WERI-Rb-1 (cell line): Measurements from ENCODE around the gene KLHL17.

Source experiments
- DNase-seq: peaks from one replicate; pipeline ENCODE4 v3.0.0-alpha.2; 2020
- H3K27ac ChIP-seq: fragments of 250-450 bp; sonication (Bioruptor Pico); 2 replicates; pipeline ENCODE4 v1.5.1; 2020; ENCODE audit warnings: mild to moderate bottlenecking, moderate library complexity
- H3K27me3 ChIP-seq: fragments of 250-450 bp; sonication (Bioruptor Pico); 2 replicates; pipeline ENCODE4 v1.5.1; 2021; ENCODE audit warnings: mild to moderate bottlenecking, low read depth, moderate library complexity; ENCODE audit not compliant: insufficient read depth, severe bottlenecking
- H3K36me3 ChIP-seq: fragments of 250-450 bp; sonication (Bioruptor Pico); 2 replicates; pipeline ENCODE4 v1.5.1; 2020; ENCODE audit warnings: mild to moderate bottlenecking, moderate library complexity
- H3K4me3 ChIP-seq: 2 replicates; pipeline ENCODE4 v1.5.1; 2011; ENCODE audit warnings: low read depth, mild to moderate bottlenecking, control low read depth, low read length
- H3K9me3 ChIP-seq: fragments of 250-450 bp; sonication (Bioruptor Pico); 2 replicates; pipeline ENCODE4 v1.5.1; 2021; ENCODE audit warnings: mild to moderate bottlenecking, moderate library complexity; ENCODE audit not compliant: severe bottlenecking
- TF ChIP-seq, protein P1 (sequence below): IDR thresholded peaks from 2 replicates; pipeline ENCODE4 v1.5.1; 2011; ENCODE audit warnings: low read depth, mild to moderate bottlenecking, control low read depth, inconsistent platforms, low read length

KLHL17 gene

DNA sequence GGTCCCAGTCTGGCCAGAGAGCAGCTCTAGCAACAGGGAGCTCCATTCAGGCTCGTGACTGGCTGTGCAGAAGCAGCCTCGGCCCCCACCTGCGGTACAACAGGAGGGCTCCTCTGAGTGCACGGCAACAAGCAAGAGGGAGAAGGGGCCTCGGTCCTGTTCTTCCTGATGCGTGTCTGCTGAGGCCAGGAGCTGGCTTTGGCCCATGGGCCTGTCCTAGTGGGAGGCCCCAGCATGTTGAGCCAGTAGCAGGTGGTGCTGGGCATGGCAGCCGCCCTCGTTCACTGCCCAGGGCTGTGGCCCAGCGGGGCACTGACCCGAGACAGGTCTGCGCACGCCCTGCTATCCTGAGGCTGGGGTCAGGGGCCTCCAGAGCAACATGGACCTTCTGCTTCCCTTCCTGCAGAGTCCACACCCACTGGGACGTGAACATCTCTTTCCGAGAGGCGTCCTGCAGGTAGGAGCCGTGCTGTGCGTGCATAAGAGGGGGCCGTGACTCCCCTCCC, 29.7 kb upstream of the KLHL17 start:
- peaks cover 30% of the 10 kb centered on the region for H3K36me3 ChIP-seq
- H3K9me3 ChIP-seq: no peaks in the 10 kb centered on the region
- no peaks in the 10 kb centered on the region for H3K27me3 ChIP-seq
- H3K27ac ChIP-seq: no peak overlapping the region; the same call in 1 of the 2 replicates
- no peak overlapping the region for H3K4me3 ChIP-seq
- DNase-seq: no peak
- TF ChIP-seq, protein P1, sequence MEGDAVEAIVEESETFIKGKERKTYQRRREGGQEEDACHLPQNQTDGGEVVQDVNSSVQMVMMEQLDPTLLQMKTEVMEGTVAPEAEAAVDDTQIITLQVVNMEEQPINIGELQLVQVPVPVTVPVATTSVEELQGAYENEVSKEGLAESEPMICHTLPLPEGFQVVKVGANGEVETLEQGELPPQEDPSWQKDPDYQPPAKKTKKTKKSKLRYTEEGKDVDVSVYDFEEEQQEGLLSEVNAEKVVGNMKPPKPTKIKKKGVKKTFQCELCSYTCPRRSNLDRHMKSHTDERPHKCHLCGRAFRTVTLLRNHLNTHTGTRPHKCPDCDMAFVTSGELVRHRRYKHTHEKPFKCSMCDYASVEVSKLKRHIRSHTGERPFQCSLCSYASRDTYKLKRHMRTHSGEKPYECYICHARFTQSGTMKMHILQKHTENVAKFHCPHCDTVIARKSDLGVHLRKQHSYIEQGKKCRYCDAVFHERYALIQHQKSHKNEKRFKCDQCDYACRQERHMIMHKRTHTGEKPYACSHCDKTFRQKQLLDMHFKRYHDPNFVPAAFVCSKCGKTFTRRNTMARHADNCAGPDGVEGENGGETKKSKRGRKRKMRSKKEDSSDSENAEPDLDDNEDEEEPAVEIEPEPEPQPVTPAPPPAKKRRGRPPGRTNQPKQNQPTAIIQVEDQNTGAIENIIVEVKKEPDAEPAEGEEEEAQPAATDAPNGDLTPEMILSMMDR: no peak

DNA sequence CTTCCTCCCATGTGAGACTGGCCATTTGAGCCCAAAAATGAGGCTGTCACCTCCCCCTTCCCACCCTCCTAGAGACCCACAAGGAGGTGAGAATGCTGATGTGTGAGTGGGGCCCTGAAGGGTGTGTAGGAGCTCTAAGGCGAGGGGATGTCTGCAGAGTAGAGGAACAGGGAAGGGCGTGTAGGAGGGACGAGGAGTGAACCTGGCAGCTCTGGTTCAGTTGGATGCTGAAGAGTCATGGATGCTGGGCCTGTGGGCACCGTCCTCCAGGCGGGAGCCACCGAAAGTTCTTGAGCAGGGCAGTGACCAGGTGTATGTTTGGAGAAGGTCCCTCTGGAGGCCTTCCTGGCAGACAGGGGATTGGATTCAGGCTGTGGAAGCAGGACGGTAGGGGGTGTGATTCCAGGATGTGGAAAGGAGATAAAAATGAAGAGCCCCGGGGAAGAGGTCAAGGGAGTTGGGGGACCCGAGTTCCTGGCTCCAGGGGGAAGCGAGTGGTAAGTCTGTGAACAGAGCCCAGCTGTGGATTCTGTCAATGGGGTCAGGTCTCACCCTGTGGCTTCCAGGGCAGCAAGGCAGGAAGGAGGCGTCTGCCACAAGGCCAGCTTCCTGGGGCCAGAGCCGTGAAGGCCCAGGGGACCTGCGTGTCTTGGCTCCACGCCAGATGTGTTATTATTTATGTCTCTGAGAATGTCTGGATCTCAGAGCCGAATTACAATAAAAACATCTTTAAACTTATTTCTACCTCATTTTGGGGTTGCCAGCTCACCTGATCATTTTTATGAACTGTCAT, 28.8 kb upstream of the KLHL17 start:
- H3K9me3 ChIP-seq: no peaks in the 10 kb centered on the region
- H3K27ac ChIP-seq: peak overlapping the region; percentile 31; the same call in 1 of the 2 replicates
- no peak overlapping the region for H3K4me3 ChIP-seq
- DNase-seq: no peak
- TF ChIP-seq, protein P1: 0 out of 2 replicates have a peak, but pooled peaks have one; percentile 7
- H3K36me3 ChIP-seq: peaks cover 28% of the 10 kb centered on the region
- H3K27me3 ChIP-seq: no peaks in the 10 kb centered on the region

DNA sequence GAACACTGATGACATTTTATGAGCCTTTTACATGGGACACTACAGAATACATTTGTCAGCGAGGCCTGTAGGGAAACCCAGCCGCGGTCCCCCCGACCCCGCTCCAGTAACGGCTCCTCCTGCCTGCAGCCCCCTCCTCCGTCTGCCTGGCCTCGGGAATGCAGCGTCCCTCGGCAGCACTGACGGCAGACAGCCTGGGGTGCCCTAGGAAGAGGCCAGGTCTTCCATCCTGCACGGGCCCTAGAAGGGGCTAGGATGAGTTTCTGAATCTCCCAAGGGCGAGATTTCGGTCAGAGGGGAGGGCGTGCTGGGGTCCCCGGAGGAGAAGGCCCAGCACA, 28.2 kb upstream of the KLHL17 start:
- TF ChIP-seq, protein P1: no peak
- Histone ChIP-seq H3K27ac (peak overlapping the region; percentile 41), H3K27me3 (no peaks in the 10 kb centered on the region), H3K9me3 (no peaks in the 10 kb centered on the region), H3K4me3 (no peak overlapping the region), H3K36me3 (peaks cover 25% of the 10 kb centered on the region)
- DNase-seq: no peak

DNA sequence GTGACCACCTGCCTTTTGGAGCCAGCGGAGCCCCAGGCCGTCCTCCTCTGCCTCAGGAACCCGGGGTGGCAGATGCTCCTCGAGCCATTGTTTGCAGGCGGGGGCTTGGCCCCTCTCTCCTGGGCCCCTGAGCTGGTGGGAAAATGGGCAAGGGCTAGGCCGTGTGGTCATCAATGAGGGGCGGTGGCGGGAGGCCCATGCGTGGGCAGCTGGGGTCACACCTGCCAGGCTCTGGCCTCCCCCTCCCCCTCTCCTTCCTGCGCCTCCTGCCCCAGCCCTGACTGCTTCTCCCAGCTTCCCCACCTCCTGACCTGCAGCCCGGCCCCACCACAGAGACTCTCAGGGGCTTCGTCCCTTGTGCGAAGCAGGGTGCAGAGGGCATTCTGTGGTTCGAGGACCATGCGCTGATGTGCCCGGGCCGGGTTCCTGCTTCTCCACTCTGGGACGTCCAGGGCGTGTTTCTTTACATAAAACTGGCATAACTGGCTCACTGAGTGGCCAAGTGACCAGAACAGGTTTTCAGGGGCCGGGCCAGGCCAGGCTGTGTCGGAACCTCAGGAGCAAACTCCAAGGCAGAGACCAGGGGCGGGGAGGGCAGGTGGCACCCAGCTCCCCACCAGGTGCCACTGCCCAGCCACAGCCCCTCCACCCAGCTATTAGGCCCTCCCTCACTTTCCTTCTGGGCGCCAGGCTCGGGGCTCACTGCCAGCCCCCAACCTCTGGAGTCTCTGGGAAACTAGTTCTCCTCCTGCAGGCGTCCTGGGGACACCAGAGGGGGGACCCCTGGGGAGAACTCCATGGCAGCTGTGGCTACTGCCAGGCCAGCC, 27.4 kb upstream of the KLHL17 start:
- peak overlapping the region; percentile 41 for H3K27ac ChIP-seq
- H3K4me3 ChIP-seq: no peak overlapping the region
- TF ChIP-seq, protein P1: no peak
- DNase-seq: no peak
- H3K9me3 ChIP-seq: no peaks in the 10 kb centered on the region
- H3K36me3 ChIP-seq: peaks cover 21% of the 10 kb centered on the region
- no peaks in the 10 kb centered on the region for H3K27me3 ChIP-seq

DNA sequence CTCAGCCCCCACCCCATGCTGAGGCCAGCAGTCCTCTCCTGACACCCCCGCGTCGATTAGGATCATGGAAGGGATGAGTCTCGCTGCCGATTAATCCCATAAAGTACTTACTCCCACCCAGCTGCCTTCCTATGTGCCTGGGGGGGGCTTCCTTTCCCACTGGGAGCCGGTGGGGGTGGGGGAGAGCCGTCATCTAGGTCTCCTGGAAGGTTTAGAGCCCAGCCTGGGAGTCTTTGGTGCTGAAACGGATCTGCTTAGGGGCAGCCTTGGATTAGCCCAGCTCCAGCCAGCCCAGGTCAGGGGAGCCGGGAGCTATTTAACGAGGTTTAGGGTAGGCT, 26.8 kb upstream of the KLHL17 start:
- Histone ChIP-seq H3K27ac (peak overlapping the region; percentile 41), H3K27me3 (no peaks in the 10 kb centered on the region), H3K9me3 (no peaks in the 10 kb centered on the region), H3K4me3 (no peak overlapping the region), H3K36me3 (peaks cover 21% of the 10 kb centered on the region)
- TF ChIP-seq, protein P1: no peak
- peak; percentile 96 for DNase-seq
